Measurements from ENCODE around the gene PTGER1.
"Not testable (repeated sequence)": the region's sequence is repeated elsewhere in the genome, so short reads cannot be mapped to it uniquely, and the experiment has no call there.

Gene PTGER1

GRCh38 chr19:14475251-14476073 lies at the start of gene PTGER1:
Gene PTGER1, minus strand, starts transcription at chr19:14475354. Its CDS starts 1,034 bp downstream, at chr19:14474320.
- DNase-seq (ENCODE audit: low read depth in 2 of 2) = no peak

GRCh38 chr19:14520543-14520942 lies 45.4 kb upstream of the PTGER1 start:
- DNase-seq (ENCODE audit: low read depth in 2 of 2) = no peak

- no peak for DNase-seq (ENCODE audit: low read depth in 2 of 2)
Measured at GRCh38 chr19:14519860-14520407, 44.8 kb upstream of the PTGER1 start.

- no peak for DNase-seq (ENCODE audit: low read depth in 2 of 2)
Measured at GRCh38 chr19:14519245-14519859, 44.2 kb upstream of the PTGER1 start.

GRCh38 chr19:14517840-14518505 lies 42.8 kb upstream of the PTGER1 start, which contains the start of gene DNAJB1:
Gene DNAJB1, minus strand, starts transcription at chr19:14518397. Its CDS starts 48 bp downstream, at chr19:14518349.
- DNase-seq (ENCODE audit: low read depth in 2 of 2) = peak; percentile 27 to 63

- DNase-seq (ENCODE audit: low read depth in 2 of 2) = no peak
Measured at GRCh38 chr19:14517446-14517839, 42.3 kb upstream of the PTGER1 start.

GRCh38 chr19:14516746-14517438 lies 41.7 kb upstream of the PTGER1 start:
- no peak for DNase-seq (ENCODE audit: low read depth in 2 of 2)

- no peak for DNase-seq (ENCODE audit: low read depth in 2 of 2)
Measured at GRCh38 chr19:14516048-14516534, 40.9 kb upstream of the PTGER1 start.

- DNase-seq (ENCODE audit: low read depth in 2 of 2) = no peak
Measured at GRCh38 chr19:14515501-14516047, 40.4 kb upstream of the PTGER1 start.

- DNase-seq (ENCODE audit: low read depth in 2 of 2) = no peak
Measured at GRCh38 chr19:14514215-14514863, 39.2 kb upstream of the PTGER1 start.

GRCh38 chr19:14512406-14512961 lies 37.3 kb upstream of the PTGER1 start:
- no peak for DNase-seq (ENCODE audit: low read depth in 2 of 2)

GRCh38 chr19:14511229-14511593 lies 36.1 kb upstream of the PTGER1 start:
- DNase-seq (ENCODE audit: low read depth in 2 of 2) = no peak

GRCh38 chr19:14510311-14511228 lies 35.4 kb upstream of the PTGER1 start:
- DNase-seq (ENCODE audit: low read depth in 2 of 2) = no peak

- DNase-seq (ENCODE audit: low read depth in 2 of 2) = no peak
Measured at GRCh38 chr19:14507704-14508542, 32.8 kb upstream of the PTGER1 start.

- peak in 1 of 2 donors; percentile 32 for DNase-seq (ENCODE audit: low read depth in 2 of 2)
Measured at GRCh38 chr19:14505488-14506239, 30.5 kb upstream of the PTGER1 start.

GRCh38 chr19:14504575-14504974 lies 29.4 kb upstream of the PTGER1 start:
- DNase-seq (ENCODE audit: low read depth in 2 of 2) = not testable (repeated sequence)

- DNase-seq (ENCODE audit: low read depth in 2 of 2) = no peak
Measured at GRCh38 chr19:14503285-14503684, 28.1 kb upstream of the PTGER1 start.

Data from stimulated activated CD8-positive, alpha-beta memory T cell treated with anti-CD3 and anti-CD28 coated beads, Interleukin-15, amount 100 ng/mL, for 4 hours (primary cell).